Endometrium (tissue), 2 donors: ENCODE results near the gene FRMD8.

Experiments
- FAIRE-seq: peaks from 2 replicates; lab custom pipeline; 2012; peaks lifted over from hg19 to GRCh38; lab: Jason Lieb, UNC
- donor health status: control.
- donor health status: control.

FRMD8 gene

GRCh38 chr11:65414776-65415498 is 28.5 kb downstream of the FRMD8 start:
- no peak for FAIRE-seq

GRCh38 chr11:65415499-65416340 is 29.3 kb downstream of the FRMD8 start:
- FAIRE-seq: no peak

- no peak for FAIRE-seq
Observed at GRCh38 chr11:65416341-65416824, 29.9 kb downstream of the FRMD8 start.

GRCh38 chr11:65416841-65417701 is 30.6 kb downstream of the FRMD8 start:
- no peak for FAIRE-seq

- FAIRE-seq: no peak
Observed at GRCh38 chr11:65417702-65418430, 31.4 kb downstream of the FRMD8 start.

GRCh38 chr11:65418431-65418680 is 31.9 kb downstream of the FRMD8 start:
- no peak for FAIRE-seq

GRCh38 chr11:65418681-65419459 is 32.4 kb downstream of the FRMD8 start:
- FAIRE-seq: peak; percentile 43

GRCh38 chr11:65419460-65419771 is 33.0 kb downstream of the FRMD8 start:
- FAIRE-seq: no peak

- peak; percentile 45 for FAIRE-seq
Observed at GRCh38 chr11:65419772-65420481, 33.5 kb downstream of the FRMD8 start.

GRCh38 chr11:65420506-65420905 is 34.1 kb downstream of the FRMD8 start:
- no peak for FAIRE-seq

GRCh38 chr11:65420979-65421793 is 34.7 kb downstream of the FRMD8 start:
- no peak for FAIRE-seq

GRCh38 chr11:65421794-65422632 is 35.6 kb downstream of the FRMD8 start:
- FAIRE-seq: no peak

- FAIRE-seq: no peak
Observed at GRCh38 chr11:65422633-65423515, 36.4 kb downstream of the FRMD8 start, which contains the start of gene NEAT1. Gene NEAT1, plus strand, starts transcription at chr11:65422798.

GRCh38 chr11:65423516-65424204 is 37.2 kb downstream of the FRMD8 start:
- no peak for FAIRE-seq

- FAIRE-seq: no peak
Observed at GRCh38 chr11:65424205-65425104, 38.0 kb downstream of the FRMD8 start.
